B cell (primary cell): ENCODE measurements around the gene G6PC3.

Source experiments
- CTCF ChIP-seq: fragments of 200-600 bp; IDR thresholded peaks from one replicate; pipeline ENCODE4 v1.8.0; 2022; ENCODE audit warnings: antibody characterized with exemption, mild to moderate bottlenecking
- EZH2 ChIP-seq: IDR thresholded peaks from 2 replicates; pipeline ENCODE4 v1.6.1; 2012; ENCODE audit warnings: borderline replicate concordance, low read depth, mild to moderate bottlenecking, moderate library complexity, low read length; ENCODE audit not compliant: insufficient read depth, poor library complexity, severe bottlenecking

- no peak for TF ChIP-seq CTCF
- no peak for TF ChIP-seq EZH2
Measured at GRCh38 chr17:44074911-44075285, 4.4 kb downstream of the G6PC3 start.
